IMR-90 (cell line): ENCODE results near the gene ZNF84. TPM values are rescaled to one million over a fixed set of nuclear protein-coding genes. Genes with fewer than 3 reads are reported as not detected.

ENCODE experiments used
- ATAC-seq: fragments of 200-7000 bp; cut with Tn5 transposase; 2 replicates; pipeline ENCODE4 v1.9.1; 2020; ENCODE audit warnings: low read depth, mild to moderate bottlenecking, moderate library complexity
- BruUV-seq: library from RNA; stranded (reverse); fragments of 400-500 nt; replicated peaks from 2 replicates; lab custom pipeline; 2021; lab: Mats Ljungman, UMichigan
- CTCF ChIA-PET: fragments of 300-600 bp; formaldehyde crosslinking; extraction: SDS; loops from one replicate; lab custom pipeline; 2021; ENCODE audit warnings: antibody characterized with exemption; lab: Yijun Ruan, JAX
- POLR2A ChIA-PET: fragments of 300-600 bp; sonication (Branson Sonifier 250); formaldehyde crosslinking; loops from one replicate; lab custom pipeline; 2022; ENCODE audit warnings: antibody characterized with exemption; ENCODE audit not compliant: unreplicated experiment; lab: Charles Lee
- DNase-seq: peaks from one replicate; pipeline ENCODE4 v3.0.0; 2013
- H2AFZ ChIP-seq: replicated peaks from 2 replicates; pipeline ENCODE3; 2013; ENCODE audit warnings: low read length, mild to moderate bottlenecking; ENCODE audit not compliant: poor library complexity
- H2AK5ac ChIP-seq: 2 replicates; pipeline ENCODE4 v1.6.1; 2013; ENCODE audit warnings: low read depth, low read length, inconsistent platforms
- H2AK9ac ChIP-seq: replicated peaks from 2 replicates; pipeline ENCODE3; 2013; ENCODE audit warnings: mild to moderate bottlenecking, low read depth, low read length, moderate library complexity; ENCODE audit not compliant: poor library complexity
- H2BK120ac ChIP-seq: 2 replicates; pipeline ENCODE4 v1.6.1; 2013; ENCODE audit warnings: low read depth, low read length, inconsistent platforms
- H2BK15ac ChIP-seq: 3 replicates; pipeline ENCODE4 v1.6.1; 2013; ENCODE audit warnings: low read depth, low read length, inconsistent platforms
- H2BK20ac ChIP-seq: 2 replicates; pipeline ENCODE4 v1.6.1; 2013; ENCODE audit warnings: low read depth, mild to moderate bottlenecking, inconsistent platforms, low read length, moderate library complexity
- H2BK5ac ChIP-seq: 2 replicates; pipeline ENCODE4 v1.6.1; 2013; ENCODE audit warnings: mild to moderate bottlenecking, low read depth, low read length, inconsistent platforms; ENCODE audit not compliant: poor library complexity, severe bottlenecking
- H3K14ac ChIP-seq: replicated peaks from 2 replicates; pipeline ENCODE4 v1.6.1; 2013; ENCODE audit warnings: low read depth, low read length, inconsistent platforms
- H3K18ac ChIP-seq: 2 replicates; pipeline ENCODE4 v1.6.1; 2013; ENCODE audit warnings: low read depth, low read length, control low read depth
- H3K23ac ChIP-seq: 2 replicates; pipeline ENCODE4 v1.6.1; 2013; ENCODE audit warnings: low read depth, low read length, inconsistent platforms
- H3K27ac ChIP-seq: 2 replicates; pipeline ENCODE4 v1.5.1; 2013; ENCODE audit warnings: mild to moderate bottlenecking, control low read depth, low read length; ENCODE audit not compliant: insufficient read depth
- H3K27me3 ChIP-seq: 2 replicates; pipeline ENCODE4 v1.6.1; 2013; ENCODE audit warnings: low read length; ENCODE audit not compliant: control insufficient read depth, insufficient read depth
- H3K36me3 ChIP-seq: 2 replicates; pipeline ENCODE4 v1.6.1; 2013; ENCODE audit warnings: low read length, mixed read lengths; ENCODE audit not compliant: control insufficient read depth, insufficient read depth
- H3K4ac ChIP-seq: 2 replicates; pipeline ENCODE4 v1.6.1; 2013; ENCODE audit warnings: low read depth, low read length, inconsistent platforms
- H3K4me1 ChIP-seq: 2 replicates; pipeline ENCODE4 v1.6.1; 2013; ENCODE audit warnings: low read length, mixed read lengths; ENCODE audit not compliant: control insufficient read depth, insufficient read depth
- H3K4me2 ChIP-seq: 2 replicates; pipeline ENCODE4 v1.6.1; 2013; ENCODE audit warnings: low read depth, mild to moderate bottlenecking, control low read depth, low read length, moderate library complexity
- H3K4me3 ChIP-seq: 2 replicates; pipeline ENCODE4 v1.5.1; 2013; ENCODE audit warnings: low read depth, mild to moderate bottlenecking, control low read depth, low read length, moderate library complexity; ENCODE audit not compliant: insufficient read depth
- H3K56ac ChIP-seq: 2 replicates; pipeline ENCODE4 v1.6.1; 2013; ENCODE audit warnings: low read length, inconsistent platforms; ENCODE audit not compliant: insufficient read depth; ENCODE audit errors: extremely low read depth
- H3K79me1 ChIP-seq, 2 experiments: 2 replicates each; pipeline ENCODE4 v1.6.1; 2013; ENCODE audit warnings: low read length in 2 of 2, inconsistent platforms in 1 of 2, low read depth in 1 of 2
- H3K9ac ChIP-seq: 2 replicates; pipeline ENCODE4 v1.6.1; 2013; ENCODE audit warnings: low read depth, low read length, control low read depth
- H3K9me1 ChIP-seq: 2 replicates; pipeline ENCODE4 v1.6.1; 2013; ENCODE audit warnings: low read length, inconsistent platforms; ENCODE audit not compliant: insufficient read depth
- H3K9me3 ChIP-seq: 2 replicates; pipeline ENCODE4 v1.6.1; 2013; ENCODE audit warnings: low read length; ENCODE audit not compliant: control insufficient read depth, insufficient read depth
- H4K20me1 ChIP-seq: 2 replicates; pipeline ENCODE4 v1.6.1; 2013; ENCODE audit warnings: low read length, inconsistent platforms; ENCODE audit not compliant: insufficient read depth
- H4K5ac ChIP-seq: 2 replicates; pipeline ENCODE4 v1.6.1; 2013; ENCODE audit warnings: mild to moderate bottlenecking, low read depth, low read length, control low read depth
- H4K8ac ChIP-seq, 2 experiments: 2 replicates each; pipeline ENCODE4 v1.6.1; 2013; ENCODE audit warnings: low read depth in 2 of 2, low read length in 2 of 2, control low read depth in 1 of 2, inconsistent platforms in 1 of 2
- H4K91ac ChIP-seq: 2 replicates; pipeline ENCODE4 v1.6.1; 2013; ENCODE audit warnings: low read depth, low read length, inconsistent platforms; ENCODE audit not compliant: insufficient read depth
- BHLHE40 ChIP-seq: fragments of 150-350 bp; IDR thresholded peaks from 2 replicates; pipeline ENCODE4 v1.6.1; 2016; ENCODE audit warnings: mild to moderate bottlenecking, low read depth, low read length
- CEBPB ChIP-seq: IDR thresholded peaks from 2 replicates; pipeline ENCODE4 v1.6.1; 2012; ENCODE audit warnings: low read depth, low read length, improper control_type of control experiment
- MAZ ChIP-seq: IDR thresholded peaks from 2 replicates; pipeline ENCODE4 v1.6.1; 2012; ENCODE audit warnings: low read depth, mild to moderate bottlenecking, low read length, improper control_type of control experiment, moderate library complexity, borderline replicate concordance
- MXI1 ChIP-seq: IDR thresholded peaks from 2 replicates; pipeline ENCODE4 v1.6.1; 2012; ENCODE audit warnings: low read depth, mild to moderate bottlenecking, low read length, moderate library complexity, borderline replicate concordance
- RAD21 ChIP-seq: IDR thresholded peaks from 2 replicates; pipeline ENCODE4 v1.6.1; 2012; ENCODE audit warnings: low read length, improper control_type of control experiment
- SMC3 ChIP-seq: fragments of 150-350 bp; IDR thresholded peaks from 2 replicates; pipeline ENCODE4 v1.6.1; 2016; ENCODE audit warnings: low read depth, mild to moderate bottlenecking, antibody characterized with exemption, low read length, moderate library complexity
- WGBS, 2 experiments: methylation state at CpG; one replicate each; pipeline versions ENCODE4 v1.1.5 to v1.1.7; 2013; ENCODE audit warnings: missing lambda C conversion rate in 2 of 2; ENCODE audit not compliant: insufficient read length in 1 of 2; ENCODE audit errors: extremely low coverage in 2 of 2; 5-methylcytosine and 5-hydroxymethylcytosine counted together
- dilution Hi-C: fragments of 300-500 bp; cut with HindIII; formaldehyde crosslinking; loops from one replicate; pipeline ENCODE4 v1.14.3; 2018; ENCODE audit warnings: low sequenced_read_pairs; ENCODE audit not compliant: unreplicated experiment
- in situ Hi-C: fragments of 300-500 bp; cut with MboI; formaldehyde crosslinking; loops from 3 replicates; pipeline ENCODE4 v1.14.3; 2019; ENCODE audit warnings: low sequenced_read_pairs, inconsistent platforms, mixed read lengths
- intact Hi-C: fragments of 100-400 bp; cut with micrococcal nuclease; formaldehyde crosslinking; loops from 2 replicates; pipeline ENCODE4 v1.10.0; 2022
- polyA plus RNA-seq, 3 experiments: library from polyadenylated mRNA; depleted of rRNA; stranded (reverse); fragments of >200 nt; gene quantifications; 2 replicates each; pipeline ENCODE4 v1.2.3, GENCODE V29; 2012; ENCODE audit warnings: low replicate concordance in 1 of 3
- total RNA-seq: library from RNA; depleted of rRNA; stranded (reverse); fragments of >200 nt; gene quantifications from 2 replicates; pipeline ENCODE4 v1.2.3, GENCODE V29; 2012

ZNF84 gene
- total and polyA plus RNA-seq, 2 of the 4 experiments (the other 2 are of a cell fraction) = 14.9 to 38.5 TPM

- Histone ChIP-seq H3K4me2 (no peak overlapping the region), H3K14ac (no peak overlapping the region), H4K20me1 (no peaks in the 10 kb centered on the region), H4K5ac (no peak overlapping the region), H2AK5ac (no peak overlapping the region), H2AK9ac (no peak overlapping the region), H3K18ac (no peak overlapping the region), H2BK20ac (no peak overlapping the region), H3K4me1 (no peaks in the 10 kb centered on the region), H2BK120ac (no peak overlapping the region), H3K27me3 (no peaks in the 10 kb centered on the region), H3K9me3 (peaks cover 82% of the 10 kb centered on the region), H3K27ac (no peak overlapping the region), H2BK15ac (no peak overlapping the region), H4K8ac (no peak overlapping the region), H3K23ac (no peak overlapping the region), H3K9ac (no peak overlapping the region), H3K9me1 (no peaks in the 10 kb centered on the region), H3K36me3 (peaks cover 9% of the 10 kb centered on the region), H3K79me1 (no peaks in the 10 kb centered on the region), H2BK5ac (no peak overlapping the region), H3K4me3 (no peak overlapping the region), H3K4ac (no peak overlapping the region), H3K56ac (no peak overlapping the region), H4K91ac (no peak overlapping the region), H2AFZ (no peak overlapping the region)
- in situ Hi-C loops = no loop called here
- ATAC-seq = no peak
- POLR2A ChIA-PET = no interaction called here
- TF ChIP-seq BHLHE40 (no peak), CEBPB (no peak), SMC3 (no peak), RAD21 (no peak), MAZ (no peak), MXI1 (no peak)
- BruUV-seq = no TSS peak
- WGBS, 2 experiments = no CpG with 5 or more reads among the region's 1 CpG
- intact Hi-C loops = no loop called here
- DNase-seq = no peak
- dilution Hi-C loops = no loop called here
- CTCF ChIA-PET = no interaction called here
Observed at GRCh38 chr12:133063556-133063955, 26.2 kb downstream of the ZNF84 start.
